Left renal cortex interstitium (tissue), 4 donors: ENCODE results near the gene SOX12. TPM values are rescaled to one million over a fixed set of nuclear protein-coding genes. Genes with fewer than 3 reads are reported as not detected.

Source experiments
- DNase-seq, 4 donors: peaks; one replicate each; pipeline ENCODE4 v3.0.0-alpha.2; 2013; ENCODE audit warnings: low read depth in 4 of 4, low spot score in 2 of 4, missing footprints in 1 of 4
- polyA plus RNA-seq, 4 donors: library from polyadenylated mRNA; unstranded; fragments of 120-200 nt; gene quantifications; one replicate each; pipeline ENCODE4 v1.2.1, GENCODE V29; 2013; ENCODE audit not compliant: insufficient read length in 4 of 4

Gene SOX12
- polyA plus RNA-seq, 4 donors: 25.1 to 45.5 (median 36.8) TPM

- DNase-seq: no peak
Observed at GRCh38 chr20:300345-300990, 24.9 kb upstream of the SOX12 start.

- no peak for DNase-seq
Observed at GRCh38 chr20:301886-302848, 23.2 kb upstream of the SOX12 start.

- no peak for DNase-seq
Observed at GRCh38 chr20:305745-306144, 19.6 kb upstream of the SOX12 start.

- DNase-seq: no peak
Observed at GRCh38 chr20:308427-309038, 16.8 kb upstream of the SOX12 start.

GRCh38 chr20:309306-309840, 16.0 kb upstream of the SOX12 start:
- no peak for DNase-seq

GRCh38 chr20:309841-310644, 15.3 kb upstream of the SOX12 start:
- DNase-seq: peak in 3 of 4 donors; percentile 89 to 99 (median 97)

GRCh38 chr20:310645-311044, 14.7 kb upstream of the SOX12 start:
- no peak for DNase-seq

GRCh38 chr20:311609-312008, 13.7 kb upstream of the SOX12 start:
- DNase-seq: no peak

- DNase-seq: no peak
Observed at GRCh38 chr20:312067-312466, 13.3 kb upstream of the SOX12 start.

GRCh38 chr20:312866-313265, 12.5 kb upstream of the SOX12 start:
- DNase-seq: no peak

- DNase-seq: no peak
Observed at GRCh38 chr20:313402-313801, 11.9 kb upstream of the SOX12 start.

GRCh38 chr20:313948-314347, 11.4 kb upstream of the SOX12 start:
- DNase-seq: no peak

GRCh38 chr20:316316-317068, 8.9 kb upstream of the SOX12 start:
- no peak for DNase-seq

GRCh38 chr20:324177-325044, 941 bp upstream of the SOX12 start:
- peak in 3 of 4 donors; percentile 65 to 78 (median 78) for DNase-seq

GRCh38 chr20:325889-326644, 715 bp downstream of the SOX12 start:
- DNase-seq: peak in 1 of 4 donors; percentile 31

GRCh38 chr20:326645-327185, 1.4 kb downstream of the SOX12 start:
- no peak for DNase-seq

GRCh38 chr20:327186-328026, 2.1 kb downstream of the SOX12 start:
- DNase-seq: peak; percentile 83 to 89 (median 86)
